Measurements from ENCODE around the gene ANKRD17. TPM values are rescaled to one million over a fixed set of nuclear protein-coding genes. Genes with fewer than 3 reads are reported as not detected.

ANKRD17 gene
- total and polyA plus RNA-seq, 2 donors (not counting 3 experiments of a cell fraction or from before 2014, with no cell fraction given), result 33.3 to 64.4 TPM

DNA sequence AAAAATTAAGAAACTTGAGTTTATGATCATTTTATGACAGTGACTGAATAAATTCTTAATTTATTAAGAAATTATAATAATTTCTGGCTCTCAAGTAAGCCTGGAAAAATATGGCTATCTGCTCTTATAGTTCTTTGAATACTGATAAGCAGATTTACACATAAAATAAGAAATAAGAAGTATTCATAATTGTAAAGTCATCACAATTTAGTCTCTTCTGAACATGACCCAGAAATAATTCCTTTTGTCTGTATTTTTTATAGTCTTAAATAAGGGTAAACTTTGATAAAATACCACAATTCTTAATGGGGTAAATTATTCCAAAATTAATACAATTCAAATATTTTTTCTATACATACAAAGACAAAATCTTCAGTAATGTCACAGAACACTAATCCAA lies 72.7 kb downstream of the ANKRD17 start:
- Histone ChIP-seq H3K79me2 (ENCODE audit: control insufficient read depth, insufficient read depth, low read length) (peaks cover 74% of the 10 kb centered on the region), H3K27me3 (ENCODE audit: control insufficient read depth in 2 of 2, insufficient read depth in 2 of 2, low read length in 2 of 2) (no peaks in the 10 kb centered on the region), H3K4me2 (ENCODE audit: insufficient read depth, low read length) (no peak overlapping the region), H3K36me3 (ENCODE audit: control insufficient read depth in 2 of 2, extremely low read depth in 1 of 2, insufficient read depth in 2 of 2, low read length in 2 of 2) (no peaks in the 10 kb centered on the region), H4K20me1 (replicated peaks; ENCODE audit: control insufficient read depth, extremely low read depth, insufficient read depth, low read length) (peaks cover 2% of the 10 kb centered on the region), H3K4me3 (replicated peaks in 1 of 3; ENCODE audit: insufficient read depth in 1 of 3, low read depth in 1 of 3, low read length in 3 of 3) (no peak overlapping the region), H3K9me3 (replicated peaks; ENCODE audit: control insufficient read depth, insufficient read depth, low read length) (no peaks in the 10 kb centered on the region), H3K4me1 (ENCODE audit: control insufficient read depth, extremely low read depth, insufficient read depth, low read length) (peaks cover 18% of the 10 kb centered on the region), H3K27ac (ENCODE audit: insufficient read depth, low read depth, low read length) (no peak overlapping the region), H2AFZ (ENCODE audit: low read depth, low read length) (no peak overlapping the region), H3K9ac (replicated peaks; ENCODE audit: extremely low read depth, insufficient read depth, low read length) (no peak overlapping the region), H3K9me1 (replicated peaks; ENCODE audit: control insufficient read depth, extremely low read depth, insufficient read depth, low read length) (no peaks in the 10 kb centered on the region)
- no peak for TF ChIP-seq MYC (IDR thresholded peaks at IDR 0.05; ENCODE audit: low read depth, low read length)
- no peak for TF ChIP-seq FOS (IDR thresholded peaks at IDR 0.05; ENCODE audit: borderline replicate concordance, insufficient read depth, low read length)
- TF ChIP-seq POLR2A (IDR thresholded peaks at IDR 0.05; ENCODE audit: low read depth, low read length), result no peak
- TF ChIP-seq, protein P1, sequence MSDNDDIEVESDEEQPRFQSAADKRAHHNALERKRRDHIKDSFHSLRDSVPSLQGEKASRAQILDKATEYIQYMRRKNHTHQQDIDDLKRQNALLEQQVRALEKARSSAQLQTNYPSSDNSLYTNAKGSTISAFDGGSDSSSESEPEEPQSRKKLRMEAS (IDR thresholded peaks at IDR 0.05; ENCODE audit: insufficient read depth, insufficient read length), result no peak
- no peak for TF ChIP-seq GATA2 (IDR thresholded peaks at IDR 0.05; ENCODE audit: insufficient read depth, insufficient read length, low read depth, low read length)
- TF ChIP-seq POLR2AphosphoS5 (IDR thresholded peaks at IDR 0.05; ENCODE audit: insufficient read depth, low read depth, low read length), result no peak
- TF ChIP-seq JUN (IDR thresholded peaks at IDR 0.05; ENCODE audit: borderline replicate concordance, insufficient read depth, insufficient read length, low read depth), result no peak
- no peak for TF ChIP-seq EZH2 (IDR thresholded peaks at IDR 0.05; ENCODE audit: borderline replicate concordance, low read depth, low read length, severe bottlenecking)
- TF ChIP-seq, protein P2, sequence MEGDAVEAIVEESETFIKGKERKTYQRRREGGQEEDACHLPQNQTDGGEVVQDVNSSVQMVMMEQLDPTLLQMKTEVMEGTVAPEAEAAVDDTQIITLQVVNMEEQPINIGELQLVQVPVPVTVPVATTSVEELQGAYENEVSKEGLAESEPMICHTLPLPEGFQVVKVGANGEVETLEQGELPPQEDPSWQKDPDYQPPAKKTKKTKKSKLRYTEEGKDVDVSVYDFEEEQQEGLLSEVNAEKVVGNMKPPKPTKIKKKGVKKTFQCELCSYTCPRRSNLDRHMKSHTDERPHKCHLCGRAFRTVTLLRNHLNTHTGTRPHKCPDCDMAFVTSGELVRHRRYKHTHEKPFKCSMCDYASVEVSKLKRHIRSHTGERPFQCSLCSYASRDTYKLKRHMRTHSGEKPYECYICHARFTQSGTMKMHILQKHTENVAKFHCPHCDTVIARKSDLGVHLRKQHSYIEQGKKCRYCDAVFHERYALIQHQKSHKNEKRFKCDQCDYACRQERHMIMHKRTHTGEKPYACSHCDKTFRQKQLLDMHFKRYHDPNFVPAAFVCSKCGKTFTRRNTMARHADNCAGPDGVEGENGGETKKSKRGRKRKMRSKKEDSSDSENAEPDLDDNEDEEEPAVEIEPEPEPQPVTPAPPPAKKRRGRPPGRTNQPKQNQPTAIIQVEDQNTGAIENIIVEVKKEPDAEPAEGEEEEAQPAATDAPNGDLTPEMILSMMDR (IDR thresholded peaks at IDR 0.05; ENCODE audit: extremely low read depth in 1 of 2, insufficient read depth in 1 of 2, low read depth in 1 of 2, low read length in 2 of 2), result no peak
- POLR2A ChIA-PET, result no interaction called here
- intact Hi-C loops (cut with micrococcal nuclease) (loop anchor here (2.0 kb wide), 1 partner anchor 37 kb away; no protein-coding TSS in a partner anchor), dilution Hi-C loops (cut with MboI; ENCODE audit: extremely low pct_ligation_motif_present, low sequenced_read_pairs) (no loop called here)
- no TSS peak for BruUV-seq (replicated peaks)
- CTCF ChIA-PET, result no interaction called here
- FAIRE-seq (no peak), DNase-seq (ENCODE audit: low read depth, low spot score) (no peak)
